Osteoblast (primary cell): Measurements from ENCODE around the gene CAMK4. TPM values are rescaled to one million over a fixed set of nuclear protein-coding genes. Genes with fewer than 3 reads are reported as not detected.
A peak's percentile ranks its signal among the peaks of the same experiment; 100 is the strongest.

Experiments used
- DNase-seq: peaks from one replicate; pipeline ENCODE4 v3.0.0; 2011; ENCODE audit warnings: low spot score, mixed read lengths; ENCODE audit not compliant: insufficient read length; ENCODE audit errors: missing footprints
- H2AFZ ChIP-seq: 2 replicates; pipeline ENCODE4 v1.6.0; 2011; ENCODE audit warnings: mild to moderate bottlenecking, low read length
- H3K27ac ChIP-seq: 2 replicates; pipeline ENCODE4 v1.5.1; 2011; ENCODE audit warnings: mild to moderate bottlenecking, low read depth, low read length, moderate library complexity
- H3K27me3 ChIP-seq: 2 replicates; pipeline ENCODE4 v1.6.0; 2012; ENCODE audit warnings: mild to moderate bottlenecking, control low read depth, inconsistent platforms, low read length, moderate library complexity; ENCODE audit not compliant: insufficient read depth
- H3K36me3 ChIP-seq: 2 replicates; pipeline ENCODE4 v1.5.1; 2011; ENCODE audit warnings: mild to moderate bottlenecking, low read length, control low read depth, moderate library complexity; ENCODE audit not compliant: insufficient read depth
- H3K4me1 ChIP-seq: 2 replicates; pipeline ENCODE4 v1.5.1; 2011; ENCODE audit warnings: mild to moderate bottlenecking, low read length, control low read depth, moderate library complexity; ENCODE audit not compliant: insufficient read depth
- H3K4me2 ChIP-seq: 2 replicates; pipeline ENCODE4 v1.6.0; 2011; ENCODE audit warnings: mild to moderate bottlenecking, low read length; ENCODE audit not compliant: insufficient read depth
- H3K4me3 ChIP-seq: fragments of 200-600 bp; sonication (generic); 3 replicates; pipeline ENCODE4 v1.5.1; 2012; ENCODE audit warnings: mild to moderate bottlenecking, low read length, inconsistent platforms; ENCODE audit not compliant: insufficient read depth
- H3K79me2 ChIP-seq: 2 replicates; pipeline ENCODE4 v1.6.0; 2012; ENCODE audit warnings: mild to moderate bottlenecking, low read length, control low read depth, inconsistent platforms; ENCODE audit not compliant: insufficient read depth
- H3K9me3 ChIP-seq: 2 replicates; pipeline ENCODE4 v1.5.1; 2011; ENCODE audit warnings: low read depth, low read length, control low read depth
- H4K20me1 ChIP-seq: 2 replicates; pipeline ENCODE4 v1.6.0; 2012; ENCODE audit warnings: mild to moderate bottlenecking, low read length, control low read depth; ENCODE audit not compliant: insufficient read depth
- CTCF ChIP-seq: IDR thresholded peaks from 2 replicates; pipeline ENCODE4 v1.5.1; 2011; ENCODE audit warnings: mild to moderate bottlenecking, low read depth, low read length, moderate library complexity; ENCODE audit errors: extremely low read depth
- total RNA-seq: library from RNA; depleted of rRNA; stranded (reverse); fragments of >200 nt; gene quantifications from 2 replicates; pipeline ENCODE4 v1.2.3, GENCODE V29; 2012

The CAMK4 gene
- total RNA-seq, 1 donor, result 0.72 TPM

- DNase-seq, result no peak
- no peaks in the 10 kb centered on the region for H3K27me3 ChIP-seq
- H3K36me3 ChIP-seq, result no peaks in the 10 kb centered on the region
- no peaks in the 10 kb centered on the region for H3K4me1 ChIP-seq
- no peaks in the 10 kb centered on the region for H4K20me1 ChIP-seq
- H3K4me2 ChIP-seq, result no peak overlapping the region
- H2AFZ ChIP-seq, result no peak overlapping the region
- TF ChIP-seq CTCF, result no peak
- no peak overlapping the region for H3K27ac ChIP-seq
- H3K9me3 ChIP-seq, result no peaks in the 10 kb centered on the region
- H3K79me2 ChIP-seq, result no peaks in the 10 kb centered on the region
- no peak overlapping the region for H3K4me3 ChIP-seq
These were observed 254.7 kb downstream of the CAMK4 start for GRCh38 chr5:111478898-111479297.

- H3K27me3 ChIP-seq, result no peaks in the 10 kb centered on the region
- H3K27ac ChIP-seq, result no peak overlapping the region
- H2AFZ ChIP-seq, result no peak overlapping the region
- no peaks in the 10 kb centered on the region for H3K79me2 ChIP-seq
- H3K4me1 ChIP-seq, result no peaks in the 10 kb centered on the region
- no peak for DNase-seq
- H3K4me3 ChIP-seq, result no peak overlapping the region
- no peaks in the 10 kb centered on the region for H4K20me1 ChIP-seq
- TF ChIP-seq CTCF, result no peak
- no peaks in the 10 kb centered on the region for H3K36me3 ChIP-seq
- no peaks in the 10 kb centered on the region for H3K9me3 ChIP-seq
- no peak overlapping the region for H3K4me2 ChIP-seq
These were observed 256.2 kb downstream of the CAMK4 start for GRCh38 chr5:111480346-111480745.

GRCh38 chr5:111486055-111486454 is 261.9 kb downstream of the CAMK4 start:
- H3K79me2 ChIP-seq, result no peaks in the 10 kb centered on the region
- no peak for TF ChIP-seq CTCF
- peak overlapping the region; percentile 76 for H2AFZ ChIP-seq
- H3K4me2 ChIP-seq, result peak overlapping the region; percentile 76
- H3K27ac ChIP-seq, result no peak overlapping the region
- peak overlapping the region; percentile 42 for H3K4me3 ChIP-seq
- peaks cover 3% of the 10 kb centered on the region for H3K4me1 ChIP-seq
- H4K20me1 ChIP-seq, result no peaks in the 10 kb centered on the region
- H3K9me3 ChIP-seq, result no peaks in the 10 kb centered on the region
- no peaks in the 10 kb centered on the region for H3K36me3 ChIP-seq
- no peaks in the 10 kb centered on the region for H3K27me3 ChIP-seq
- DNase-seq, result peak; percentile 37

- Histone ChIP-seq H3K27ac (no peak overlapping the region), H2AFZ (no peak overlapping the region), H3K27me3 (no peaks in the 10 kb centered on the region), H3K36me3 (no peaks in the 10 kb centered on the region), H3K4me3 (no peak overlapping the region), H4K20me1 (no peaks in the 10 kb centered on the region), H3K4me2 (no peak overlapping the region), H3K79me2 (no peaks in the 10 kb centered on the region), H3K9me3 (no peaks in the 10 kb centered on the region), H3K4me1 (peaks cover 3% of the 10 kb centered on the region)
- TF ChIP-seq CTCF, result no peak
- no peak for DNase-seq
These were observed 262.7 kb downstream of the CAMK4 start for GRCh38 chr5:111486926-111487325.
